HepG2 (cell line): ENCODE measurements around the gene OSBPL3. TPM values are rescaled to one million over a fixed set of nuclear protein-coding genes. Genes with fewer than 3 reads are reported as not detected.

Source experiments
- ATAC-seq: fragments of 200-7000 bp; cut with Tn5 transposase; 3 replicates; pipeline ENCODE4 v1.9.1; 2020; ENCODE audit warnings: mild to moderate bottlenecking, moderate library complexity
- BruUV-seq: library from RNA; stranded (reverse); fragments of 400-500 nt; replicated peaks from 2 replicates; lab custom pipeline; 2021; lab: Mats Ljungman, UMichigan
- CTCF ChIA-PET: fragments of 300-600 bp; formaldehyde crosslinking; extraction: SDS; loops from one replicate; lab custom pipeline; 2021; ENCODE audit warnings: low total read pairs, inconsistent platforms, low intra/inter-chr PET ratio; lab: Yijun Ruan, JAX
- POLR2A ChIA-PET: fragments of 350-600 bp; sonication (Branson Sonifier 250); formaldehyde crosslinking; loops from one replicate; lab custom pipeline; 2020; ENCODE audit warnings: antibody characterized with exemption, inconsistent platforms; lab: Yijun Ruan, JAX
- DNase-seq: peaks from one replicate; pipeline ENCODE4 v3.0.0-alpha.2; 2015; ENCODE audit warnings: low spot score
- FAIRE-seq: peaks from 3 replicates; lab custom pipeline; 2011; peaks lifted over from hg19 to GRCh38; lab: Jason Lieb, UNC
- H2AFZ ChIP-seq: one replicate; pipeline ENCODE4 v1.6.1; 2011; ENCODE audit warnings: low read length, inconsistent platforms
- H3K27ac ChIP-seq: fragments of 300-600 bp; 3 replicates; pipeline ENCODE4 v1.8.0; 2011; ENCODE audit warnings: mixed run types, mild to moderate bottlenecking, mixed read lengths, low read length, inconsistent platforms; ENCODE audit not compliant: insufficient read depth; ENCODE audit errors: extremely low read length
- H3K27me3 ChIP-seq, 2 experiments: fragments of 200-600 bp in 1 of 2; 2 replicates in 1 of 2; 3 replicates in 1 of 2; pipeline versions ENCODE4 v1.6.0 to v1.8.0; 2011; ENCODE audit warnings: low read length in 2 of 2, mild to moderate bottlenecking in 2 of 2, moderate library complexity in 2 of 2, inconsistent platforms in 1 of 2; ENCODE audit not compliant: insufficient read depth in 2 of 2, control insufficient read depth in 1 of 2
- H3K36me3 ChIP-seq, 2 experiments: fragments of 200-600 bp in 1 of 2; replicated peaks in 1 of 2; 2 replicates in 1 of 2; 3 replicates in 1 of 2; pipeline versions ENCODE4 v1.5.1 to v1.8.0; 2011; ENCODE audit warnings: low read length in 2 of 2, inconsistent platforms in 1 of 2; ENCODE audit not compliant: insufficient read depth in 2 of 2, control insufficient read depth in 1 of 2
- H3K4me1 ChIP-seq: 2 replicates; pipeline ENCODE4 v1.5.1; 2012; ENCODE audit warnings: low read length, inconsistent platforms; ENCODE audit not compliant: insufficient read depth
- H3K4me2 ChIP-seq: 2 replicates; pipeline ENCODE4 v1.6.0; 2011; ENCODE audit warnings: low read depth, low read length, inconsistent platforms
- H3K4me3 ChIP-seq, 3 experiments: fragments of 200-600 bp in 1 of 3; sonication (generic), shearing (Covaris generic) in 1 of 3; replicated peaks in 1 of 3; 2 replicates each; pipeline ENCODE4 v1.5.1; 2011 to 2016; ENCODE audit warnings: low read length in 3 of 3, inconsistent platforms in 2 of 3, low read depth in 2 of 3, mild to moderate bottlenecking in 2 of 3, control low read depth in 1 of 3, mixed read lengths in 1 of 3; ENCODE audit not compliant: insufficient read depth in 1 of 3
- H3K79me2 ChIP-seq: one replicate; pipeline ENCODE4 v1.6.1; 2011; ENCODE audit warnings: low read length, inconsistent platforms; ENCODE audit not compliant: insufficient read depth
- H3K9ac ChIP-seq: 2 replicates; pipeline ENCODE4 v1.6.0; 2011; ENCODE audit warnings: mild to moderate bottlenecking, low read depth, low read length, inconsistent platforms; ENCODE audit not compliant: insufficient read depth
- H3K9me3 ChIP-seq: 2 replicates; pipeline ENCODE4 v1.5.1; 2012; ENCODE audit warnings: mild to moderate bottlenecking, low read length
- H4K20me1 ChIP-seq: 2 replicates; pipeline ENCODE4 v1.6.0; 2011; ENCODE audit warnings: inconsistent platforms, mild to moderate bottlenecking, low read length, moderate library complexity; ENCODE audit not compliant: insufficient read depth
- IRX3 ChIP-seq: sonication (generic); formaldehyde crosslinking; IDR thresholded peaks from 2 replicates; pipeline ENCODE4 v1.8.1; 2023; ENCODE audit warnings: mild to moderate bottlenecking, low read depth, missing genetic modification reagents, borderline replicate concordance
- KDM5A ChIP-seq: fragments of 200-600 bp; sonication (generic); IDR thresholded peaks from 2 replicates; pipeline ENCODE4 v1.7.0; 2018; ENCODE audit warnings: antibody characterized with exemption, mild to moderate bottlenecking, low read length, borderline replicate concordance
- KLF11 ChIP-seq: IDR thresholded peaks from 2 replicates; pipeline ENCODE4 v1.6.1; 2016; ENCODE audit warnings: missing compliant biosample characterization
- MBD4 ChIP-seq: IDR thresholded peaks from 2 replicates; pipeline ENCODE4 v1.6.1; 2012; ENCODE audit warnings: low read length, inconsistent platforms, borderline replicate concordance
- NR2C2 ChIP-seq: sonication (generic); formaldehyde crosslinking; IDR thresholded peaks from 2 replicates; pipeline ENCODE4 v1.4.0; 2020; ENCODE audit warnings: missing genetic modification reagents, mild to moderate bottlenecking, moderate library complexity, borderline replicate concordance
- PHF5A ChIP-seq: IDR thresholded peaks from one replicate; pipeline ENCODE4 v1.6.1; 2018; ENCODE audit warnings: low read depth, missing genetic modification reagents; ENCODE audit not compliant: unreplicated experiment
- SIN3A ChIP-seq: IDR thresholded peaks from 2 replicates; pipeline ENCODE4 v1.6.1; 2011; ENCODE audit warnings: low read depth, mild to moderate bottlenecking, control low read depth, low read length, borderline replicate concordance
- SKI ChIP-seq: fragments of 450-650 bp; IDR thresholded peaks from one replicate; pipeline ENCODE4 v1.6.1; 2018; ENCODE audit warnings: mild to moderate bottlenecking; ENCODE audit not compliant: partially characterized antibody
- SSRP1 ChIP-seq: IDR thresholded peaks from 2 replicates; pipeline ENCODE4 v1.6.1; 2016; ENCODE audit warnings: control low read depth
- YEATS2 ChIP-seq: sonication (generic); formaldehyde crosslinking; IDR thresholded peaks from 2 replicates; pipeline ENCODE4 v1.4.0; 2020; ENCODE audit warnings: missing genetic modification reagents, borderline replicate concordance
- ZFY ChIP-seq: sonication (generic); formaldehyde crosslinking; IDR thresholded peaks from 2 replicates; pipeline ENCODE4 v1.4.0; 2020; ENCODE audit warnings: missing genetic modification reagents
- ZNF331 ChIP-seq: sonication (generic); formaldehyde crosslinking; IDR thresholded peaks from 2 replicates; pipeline ENCODE4 v1.4.0; 2020; ENCODE audit warnings: missing genetic modification reagents
- ZNF510 ChIP-seq: sonication (generic); formaldehyde crosslinking; IDR thresholded peaks from 2 replicates; pipeline ENCODE4 v1.4.0; 2020; ENCODE audit warnings: low read depth, mild to moderate bottlenecking, missing genetic modification reagents
- ZNF672 ChIP-seq: sonication (generic); formaldehyde crosslinking; IDR thresholded peaks from 2 replicates; pipeline ENCODE4 v1.8.1; 2022; ENCODE audit warnings: missing genetic modification reagents
- ZNF773 ChIP-seq: sonication (generic); formaldehyde crosslinking; IDR thresholded peaks from 2 replicates; pipeline ENCODE4 v1.4.0; 2020; ENCODE audit warnings: missing genetic modification reagents, borderline replicate concordance
- WGBS: methylation state at CpG from one replicate; pipeline ENCODE4 v1.1.6; 2017; ENCODE audit warnings: low lambda C conversion rate; 5-methylcytosine and 5-hydroxymethylcytosine counted together
- in situ Hi-C: cut with HindIII; loops from 2 replicates; pipeline ENCODE4 v1.10.0; 2017; ENCODE audit warnings: low pct_unique_long_range_greater_than_20kb; ENCODE audit not compliant: extremely low pct_ligation_motif_present
- intact Hi-C: fragments of 100-400 bp; cut with micrococcal nuclease; formaldehyde crosslinking; loops from one replicate; pipeline ENCODE4 v1.10.0; 2022; ENCODE audit not compliant: unreplicated experiment
- polyA plus RNA-seq, 8 experiments: library from polyadenylated mRNA; depleted of rRNA in 3 of 8; stranded (reverse) in 7 of 8; unstranded in 1 of 8; fragments of >200 nt; fragmentation: Illumina TruSeq in 4 of 8; extraction: Trizol in 4 of 8; gene quantifications; 2 replicates each; pipeline versions ENCODE4 v1.2.1 to v1.2.3, GENCODE V29; 2011 to 2016; ENCODE audit warnings: low read depth in 4 of 8, missing spikeins in 1 of 8, mixed read lengths in 1 of 8; ENCODE audit not compliant: insufficient read depth in 1 of 8
- total RNA-seq, 5 experiments: library from RNA; depleted of rRNA; stranded (reverse); fragments of >200 nt; fragmentation: Illumina TruSeq; extraction: Trizol; gene quantifications; 2 replicates each; pipeline ENCODE4 v1.2.3, GENCODE V29; 2016; ENCODE audit warnings: low read depth in 1 of 5
- TF ChIP-seq, protein P1 (sequence below): fragments of 450-650 bp; IDR thresholded peaks from 2 replicates; pipeline ENCODE4 v1.6.1; 2017
- TF ChIP-seq, protein P2 (sequence below): sonication (generic); formaldehyde crosslinking; IDR thresholded peaks from 2 replicates; pipeline ENCODE4 v1.8.0; 2023; ENCODE audit warnings: mild to moderate bottlenecking, missing genetic modification reagents

The OSBPL3 gene
- total and polyA plus RNA-seq, 2 of the 13 experiments (the other 11 are each of a cell fraction or from before 2014, with no cell fraction given), result 8.8 to 28.9 TPM

DNA sequence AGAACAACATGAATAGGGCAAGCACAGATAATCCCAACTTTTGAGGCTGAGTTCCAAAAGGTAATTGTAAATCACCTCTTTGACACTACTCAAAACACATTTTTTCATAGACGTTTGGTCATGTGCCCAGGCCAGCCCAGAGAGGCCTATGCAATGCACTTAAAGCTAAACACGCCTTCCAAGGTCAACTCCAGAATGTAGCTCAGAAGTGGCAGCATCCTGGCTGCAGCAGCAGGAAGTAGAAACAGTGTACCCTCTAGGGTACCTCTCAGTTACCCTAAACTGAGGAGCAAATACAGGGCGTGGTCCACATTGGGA, 58.7 kb downstream of the OSBPL3 start:
- Histone ChIP-seq H3K9me3 (no peaks in the 10 kb centered on the region), H3K79me2 (peaks cover 80% of the 10 kb centered on the region), H3K27ac (no peak overlapping the region), H3K4me3 (no peak overlapping the region), H3K4me1 (peaks cover 34% of the 10 kb centered on the region), H3K9ac (no peak overlapping the region), H3K36me3 (no peaks in the 10 kb centered on the region; a peak in 1 of 5 replicates), H4K20me1 (no peaks in the 10 kb centered on the region), H2AFZ (no peak overlapping the region), H3K27me3 (no peaks in the 10 kb centered on the region), H3K4me2 (no peak overlapping the region)
- ChIA-PET CTCF (no interaction called here), POLR2A (no interaction called here)
- BruUV-seq, result no TSS peak
- FAIRE-seq (no peak), DNase-seq (no peak), ATAC-seq (peak; percentile 69)
- TF ChIP-seq NR2C2 (CRISPR knock-in tag), result no peak
- in situ Hi-C loops (no loop called here), intact Hi-C loops (no loop called here)
- 70% methylated on average over 3 of the region's 3 CpGs for WGBS

DNA sequence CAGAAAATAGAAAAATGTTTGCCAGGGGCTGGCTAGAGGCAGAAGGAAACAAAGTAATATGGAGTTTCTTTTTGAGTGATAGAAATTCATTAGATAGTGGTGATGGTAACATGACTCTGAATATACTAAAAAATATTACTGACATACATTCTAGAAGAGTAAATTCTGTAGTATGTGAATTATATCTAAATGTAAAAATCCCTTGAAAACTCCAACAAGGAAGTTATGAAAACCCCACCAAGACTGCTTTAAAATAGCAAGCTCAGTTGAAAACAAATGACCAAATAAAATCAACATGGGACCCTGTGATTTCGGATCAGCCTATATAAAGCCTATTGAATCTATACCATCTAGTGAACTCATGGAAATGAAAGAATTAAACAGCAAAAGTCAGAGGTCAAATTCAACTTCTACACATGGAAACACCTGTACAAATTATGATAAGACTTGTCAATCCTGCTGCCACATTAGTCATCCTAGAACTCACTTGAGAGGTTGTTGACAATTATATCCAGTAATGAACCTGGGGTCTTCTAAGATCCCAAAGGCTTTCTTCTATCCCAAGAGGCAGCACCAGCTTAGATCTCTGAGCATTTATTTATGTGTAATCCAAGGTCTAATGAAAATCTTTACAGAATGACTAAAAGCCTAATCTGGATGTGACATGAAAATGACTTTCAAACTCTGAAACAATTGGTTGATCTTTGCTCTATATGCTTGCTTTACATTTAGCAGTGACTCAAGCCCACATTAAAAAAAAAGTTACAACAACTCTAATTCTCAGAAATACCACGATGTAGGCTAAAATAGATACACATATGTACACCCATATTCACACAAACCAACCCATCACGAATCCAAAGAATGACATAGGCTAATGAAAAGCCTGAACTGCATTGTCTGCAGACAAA, 59.3 kb downstream of the OSBPL3 start:
- peaks cover 34% of the 10 kb centered on the region for H3K4me1 ChIP-seq
- H3K27ac ChIP-seq, result no peak overlapping the region
- DNase-seq, result no peak
- intact Hi-C loops (no loop called here), in situ Hi-C loops (no loop called here)
- H3K79me2 ChIP-seq, result peaks cover 79% of the 10 kb centered on the region
- ATAC-seq, result no peak
- ChIA-PET CTCF (no interaction called here), POLR2A (no interaction called here)
- H3K4me3 ChIP-seq, result no peak overlapping the region
- 92% methylated on average over 3 of the region's 3 CpGs for WGBS
- H3K36me3 ChIP-seq, result no peaks in the 10 kb centered on the region; a peak in 1 of 5 replicates
- no peaks in the 10 kb centered on the region for H3K9me3 ChIP-seq
- BruUV-seq, result no TSS peak
- H3K9ac ChIP-seq, result no peak overlapping the region
- H4K20me1 ChIP-seq, result no peaks in the 10 kb centered on the region
- no peak overlapping the region for H3K4me2 ChIP-seq
- H2AFZ ChIP-seq, result no peak overlapping the region
- no peak for FAIRE-seq
- no peaks in the 10 kb centered on the region for H3K27me3 ChIP-seq
- TF ChIP-seq KDM5A (no peak), ZNF331 (no peak), IRX3 (CRISPR knock-in tag) (no peak), PHF5A (no peak), ZNF672 (CRISPR knock-in tag) (no peak), ZNF773 (no peak), YEATS2 (CRISPR knock-in tag) (no peak), SIN3A (no peak), SKI (no peak), ZNF510 (CRISPR knock-in tag) (no peak), SSRP1 (CRISPR knock-in tag) (no peak), MBD4 (no peak), ZFY (no peak), KLF11 (CRISPR knock-in tag) (no peak)
- TF ChIP-seq, protein P1, sequence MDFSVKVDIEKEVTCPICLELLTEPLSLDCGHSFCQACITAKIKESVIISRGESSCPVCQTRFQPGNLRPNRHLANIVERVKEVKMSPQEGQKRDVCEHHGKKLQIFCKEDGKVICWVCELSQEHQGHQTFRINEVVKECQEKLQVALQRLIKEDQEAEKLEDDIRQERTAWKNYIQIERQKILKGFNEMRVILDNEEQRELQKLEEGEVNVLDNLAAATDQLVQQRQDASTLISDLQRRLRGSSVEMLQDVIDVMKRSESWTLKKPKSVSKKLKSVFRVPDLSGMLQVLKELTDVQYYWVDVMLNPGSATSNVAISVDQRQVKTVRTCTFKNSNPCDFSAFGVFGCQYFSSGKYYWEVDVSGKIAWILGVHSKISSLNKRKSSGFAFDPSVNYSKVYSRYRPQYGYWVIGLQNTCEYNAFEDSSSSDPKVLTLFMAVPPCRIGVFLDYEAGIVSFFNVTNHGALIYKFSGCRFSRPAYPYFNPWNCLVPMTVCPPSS, result no peak
- TF ChIP-seq, protein P2, sequence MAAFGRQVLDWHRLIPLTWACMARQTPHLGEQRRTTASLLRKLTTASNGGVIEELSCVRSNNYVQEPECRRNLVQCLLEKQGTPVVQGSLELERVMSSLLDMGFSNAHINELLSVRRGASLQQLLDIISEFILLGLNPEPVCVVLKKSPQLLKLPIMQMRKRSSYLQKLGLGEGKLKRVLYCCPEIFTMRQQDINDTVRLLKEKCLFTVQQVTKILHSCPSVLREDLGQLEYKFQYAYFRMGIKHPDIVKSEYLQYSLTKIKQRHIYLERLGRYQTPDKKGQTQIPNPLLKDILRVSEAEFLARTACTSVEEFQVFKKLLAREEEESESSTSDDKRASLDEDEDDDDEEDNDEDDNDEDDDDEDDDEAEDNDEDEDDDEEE (CRISPR knock-in tag), result no peak
